ENCODE data around the gene SLC8A2. TPM values are rescaled to one million over a fixed set of nuclear protein-coding genes. Genes with fewer than 3 reads are reported as not detected.

SLC8A2 gene
- polyA plus RNA-seq, 2 donors, result 0.16 to 0.29 TPM

DNA sequence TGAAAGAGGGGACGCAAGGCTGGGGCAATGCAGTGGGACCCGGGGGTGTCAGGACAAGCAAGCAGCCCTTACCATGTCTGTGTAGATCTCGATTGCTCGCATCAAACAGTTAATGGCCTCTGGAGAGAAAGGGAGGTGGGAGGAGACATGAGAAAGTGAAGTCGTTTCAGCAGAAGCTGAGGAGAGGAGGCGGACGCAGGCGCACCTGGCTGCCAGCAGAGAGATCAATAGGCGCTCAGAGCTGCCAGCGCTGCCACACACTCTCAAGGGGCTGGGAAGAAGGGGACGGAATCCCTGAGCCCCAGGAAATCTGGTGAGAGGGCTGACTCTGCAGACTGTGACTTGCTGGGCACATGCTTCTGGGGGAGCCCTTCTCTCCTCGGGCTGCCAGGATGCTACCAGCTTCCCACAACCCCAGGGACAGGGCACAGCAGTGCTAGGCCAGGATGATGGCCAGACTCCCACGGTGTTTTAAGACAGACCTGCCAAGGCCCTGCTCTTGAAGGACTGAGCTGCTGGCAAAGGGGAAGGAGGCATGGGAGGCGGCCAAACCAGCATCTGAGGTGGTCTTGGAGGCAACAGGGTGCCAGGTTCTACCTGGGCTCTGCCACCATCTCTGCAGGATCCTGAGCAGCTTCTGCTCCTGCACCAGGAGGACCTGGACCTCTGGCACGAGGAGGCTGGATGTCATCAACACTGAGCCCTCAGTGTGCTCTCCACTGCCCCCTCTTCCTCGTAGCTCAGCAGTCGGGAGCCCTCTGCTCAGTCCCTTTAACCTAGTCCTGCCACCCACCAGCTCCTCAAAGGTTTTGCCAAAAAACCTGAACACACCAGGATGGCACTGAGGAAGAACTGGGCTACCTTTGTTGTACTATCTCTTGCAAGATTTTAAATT, 24.0 kb upstream of the SLC8A2 start:
- Histone ChIP-seq H3K4me3 (ENCODE audit: low read depth in 1 of 2, low read length in 2 of 2) (no peak overlapping the region), H3K4me1 (ENCODE audit: control insufficient read depth in 2 of 2, insufficient read depth in 2 of 2, low read length in 1 of 2) (peaks cover 0 to 6% of the 10 kb centered on the region in 2 donors), H3K27me3 (ENCODE audit: control insufficient read depth in 1 of 2, insufficient read depth in 2 of 2, low read length in 2 of 2) (no peaks in the 10 kb centered on the region), H3K36me3 (ENCODE audit: control insufficient read depth in 2 of 2, insufficient read depth in 2 of 2, low read length in 1 of 2) (peaks cover 17 to 66% of the 10 kb centered on the region in 2 donors), H3K27ac (ENCODE audit: low read depth in 2 of 2, low read length in 1 of 2) (no peak overlapping the region), H3K9me3 (ENCODE audit: control insufficient read depth in 2 of 2, insufficient read depth in 1 of 2, low read depth in 1 of 2, low read length in 1 of 2) (no peaks in the 10 kb centered on the region)
- WGBS, 2 donors, result 75 to 81% methylated on average over 17 of the region's 17 CpGs

GRCh38 chr19:47494729-47495128, 23.0 kb upstream of the SLC8A2 start:
- no peaks in the 10 kb centered on the region for H3K9me3 ChIP-seq (ENCODE audit: control insufficient read depth in 2 of 2, insufficient read depth in 1 of 2, low read depth in 1 of 2, low read length in 1 of 2)
- peaks cover 18 to 64% of the 10 kb centered on the region in 2 donors for H3K36me3 ChIP-seq (ENCODE audit: control insufficient read depth in 2 of 2, insufficient read depth in 2 of 2, low read length in 1 of 2)
- H3K27me3 ChIP-seq (ENCODE audit: control insufficient read depth in 1 of 2, insufficient read depth in 2 of 2, low read length in 2 of 2), result no peaks in the 10 kb centered on the region
- WGBS, 2 donors, result 63% methylated on average over 9 of the region's 9 CpGs
- no peak overlapping the region for H3K4me3 ChIP-seq (ENCODE audit: low read depth in 1 of 2, low read length in 2 of 2)
- no peak overlapping the region for H3K27ac ChIP-seq (ENCODE audit: low read depth in 2 of 2, low read length in 1 of 2)
- H3K4me1 ChIP-seq (ENCODE audit: control insufficient read depth in 2 of 2, insufficient read depth in 2 of 2, low read length in 1 of 2), result peaks cover 0 to 3% of the 10 kb centered on the region in 2 donors

GRCh38 chr19:47494211-47494547, 22.5 kb upstream of the SLC8A2 start:
- Histone ChIP-seq H3K9me3 (ENCODE audit: control insufficient read depth in 2 of 2, insufficient read depth in 1 of 2, low read depth in 1 of 2, low read length in 1 of 2) (no peaks in the 10 kb centered on the region), H3K36me3 (ENCODE audit: control insufficient read depth in 2 of 2, insufficient read depth in 2 of 2, low read length in 1 of 2) (peaks cover 22 to 64% of the 10 kb centered on the region in 2 donors), H3K27me3 (ENCODE audit: control insufficient read depth in 1 of 2, insufficient read depth in 2 of 2, low read length in 2 of 2) (no peaks in the 10 kb centered on the region), H3K4me1 (ENCODE audit: control insufficient read depth in 2 of 2, insufficient read depth in 2 of 2, low read length in 1 of 2) (peaks cover 0 to 3% of the 10 kb centered on the region in 2 donors), H3K4me3 (ENCODE audit: low read depth in 1 of 2, low read length in 2 of 2) (no peak overlapping the region), H3K27ac (ENCODE audit: low read depth in 2 of 2, low read length in 1 of 2) (no peak overlapping the region)
- WGBS, 2 donors, result 83 to 87% methylated on average over 5 of the region's 5 CpGs

DNA sequence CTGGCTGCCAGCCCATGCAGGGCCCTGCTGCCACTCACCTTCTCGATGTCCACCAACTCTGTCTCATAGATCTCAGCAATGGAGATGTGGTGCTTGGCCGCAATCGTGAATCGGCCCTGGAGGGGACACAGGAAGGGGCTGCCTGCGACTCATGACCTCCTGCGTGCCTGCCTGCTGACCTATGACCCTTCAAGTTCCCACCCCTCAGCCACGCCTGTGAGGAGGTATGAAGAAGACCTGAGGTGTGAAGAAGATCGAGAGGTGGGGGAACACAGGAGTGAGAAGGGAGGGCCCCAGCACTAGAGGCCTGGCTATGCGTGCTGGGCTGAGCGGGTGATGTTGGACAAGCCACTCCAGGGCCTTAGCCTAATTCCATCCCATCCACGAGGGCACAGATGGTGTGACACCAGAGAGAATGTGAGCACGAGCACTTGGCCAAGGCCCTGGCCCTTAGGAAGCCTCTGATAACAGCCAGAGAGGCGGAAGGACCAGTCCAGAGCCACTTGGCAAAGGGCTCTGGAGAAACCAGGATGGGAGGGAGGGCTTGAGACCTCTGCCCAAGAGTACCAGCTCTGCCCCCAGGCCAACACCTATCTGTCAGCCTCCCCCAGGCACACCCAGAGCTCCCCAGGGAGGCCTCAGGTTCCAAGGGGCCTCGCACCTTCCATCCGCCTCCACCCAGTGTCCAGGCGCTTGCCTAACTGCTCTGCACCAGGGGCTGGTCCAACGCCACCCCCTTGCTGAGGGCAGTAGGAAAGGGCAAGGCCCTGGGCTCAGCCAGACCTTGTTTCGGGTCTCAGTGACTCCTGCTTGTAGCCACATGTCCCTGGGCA, 21.9 kb upstream of the SLC8A2 start:
- Histone ChIP-seq H3K36me3 (ENCODE audit: control insufficient read depth in 2 of 2, insufficient read depth in 2 of 2, low read length in 1 of 2) (peaks cover 16 to 62% of the 10 kb centered on the region in 2 donors), H3K27me3 (ENCODE audit: control insufficient read depth in 1 of 2, insufficient read depth in 2 of 2, low read length in 2 of 2) (no peaks in the 10 kb centered on the region), H3K27ac (ENCODE audit: low read depth in 2 of 2, low read length in 1 of 2) (no peak overlapping the region), H3K9me3 (ENCODE audit: control insufficient read depth in 2 of 2, insufficient read depth in 1 of 2, low read depth in 1 of 2, low read length in 1 of 2) (no peaks in the 10 kb centered on the region), H3K4me3 (ENCODE audit: low read depth in 1 of 2, low read length in 2 of 2) (no peak overlapping the region), H3K4me1 (ENCODE audit: control insufficient read depth in 2 of 2, insufficient read depth in 2 of 2, low read length in 1 of 2) (peaks cover 0 to 3% of the 10 kb centered on the region in 2 donors)
- 83 to 84% methylated on average over 18 of the region's 18 CpGs for WGBS, 2 donors

DNA sequence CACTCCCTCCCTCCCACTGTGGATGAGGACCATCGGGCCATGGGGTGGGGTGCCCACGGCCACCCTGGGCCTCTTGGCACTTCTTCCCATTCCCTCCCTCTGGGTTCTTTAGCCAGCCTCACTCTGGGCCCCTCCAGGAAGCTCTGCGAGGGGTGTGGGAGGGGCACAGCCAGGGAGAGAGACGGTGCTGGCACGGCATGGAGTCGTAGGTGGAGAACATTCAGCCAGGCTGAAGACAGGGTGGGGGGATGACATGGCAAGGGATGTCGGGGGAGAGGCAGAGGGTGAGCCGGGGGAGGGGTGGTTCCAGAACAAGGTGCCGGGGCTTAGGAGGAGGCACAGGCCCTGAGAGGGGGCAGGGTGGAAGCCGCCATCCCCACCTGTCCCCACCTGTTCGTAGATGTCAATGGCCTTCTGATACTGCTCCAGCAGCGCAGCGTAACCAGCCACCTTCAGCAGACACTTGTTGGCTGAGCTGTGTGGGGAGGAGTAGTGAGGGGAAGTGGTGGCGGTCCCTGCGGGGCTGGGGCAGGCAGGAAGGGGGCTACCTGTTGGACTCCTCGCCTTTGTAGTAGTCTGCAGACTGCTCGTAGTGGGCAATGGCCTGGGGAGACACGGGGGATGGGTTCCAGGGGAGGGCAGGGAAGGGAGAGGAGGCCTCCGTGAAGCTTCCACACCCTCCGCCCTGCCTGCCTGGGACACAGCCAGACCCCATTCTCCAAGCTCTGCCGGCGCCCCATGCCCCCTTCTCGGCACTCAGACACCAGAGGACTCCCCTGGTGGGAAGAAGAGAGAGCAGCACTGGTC, 21.1 kb upstream of the SLC8A2 start:
- peaks cover 0 to 3% of the 10 kb centered on the region in 2 donors for H3K4me1 ChIP-seq (ENCODE audit: control insufficient read depth in 2 of 2, insufficient read depth in 2 of 2, low read length in 1 of 2)
- H3K27me3 ChIP-seq (ENCODE audit: control insufficient read depth in 1 of 2, insufficient read depth in 2 of 2, low read length in 2 of 2), result no peaks in the 10 kb centered on the region
- H3K27ac ChIP-seq (ENCODE audit: low read depth in 2 of 2, low read length in 1 of 2), result no peak overlapping the region
- no peak overlapping the region for H3K4me3 ChIP-seq (ENCODE audit: low read depth in 1 of 2, low read length in 2 of 2)
- H3K9me3 ChIP-seq (ENCODE audit: control insufficient read depth in 2 of 2, insufficient read depth in 1 of 2, low read depth in 1 of 2, low read length in 1 of 2), result no peaks in the 10 kb centered on the region
- WGBS, 2 donors, result 71 to 73% methylated on average over 23 of the region's 23 CpGs
- peaks cover 15 to 60% of the 10 kb centered on the region in 2 donors for H3K36me3 ChIP-seq (ENCODE audit: control insufficient read depth in 2 of 2, insufficient read depth in 2 of 2, low read length in 1 of 2)

DNA sequence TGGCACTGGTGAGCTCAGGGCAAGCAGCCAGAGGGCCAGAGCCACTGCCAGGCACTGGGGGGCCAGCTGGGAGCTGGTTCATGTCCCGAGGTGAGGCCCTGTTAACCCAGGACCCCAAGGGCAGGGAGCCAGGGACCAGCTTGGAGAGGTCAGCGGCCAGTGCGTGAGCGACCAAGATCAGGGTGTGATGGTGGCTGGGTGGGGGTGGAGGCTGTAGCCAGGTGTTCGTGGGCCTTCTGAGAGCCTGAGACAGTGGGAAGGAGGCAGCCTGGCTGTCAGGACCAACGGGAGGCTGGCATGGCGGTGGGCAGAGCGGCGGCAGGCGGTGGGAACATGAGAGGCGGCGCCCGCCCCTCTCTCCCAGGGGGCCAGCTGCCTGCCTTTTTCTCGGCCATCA, 20.4 kb upstream of the SLC8A2 start:
- Histone ChIP-seq H3K27me3 (ENCODE audit: control insufficient read depth in 1 of 2, insufficient read depth in 2 of 2, low read length in 2 of 2) (no peaks in the 10 kb centered on the region), H3K9me3 (ENCODE audit: control insufficient read depth in 2 of 2, insufficient read depth in 1 of 2, low read depth in 1 of 2, low read length in 1 of 2) (no peaks in the 10 kb centered on the region), H3K4me1 (ENCODE audit: control insufficient read depth in 2 of 2, insufficient read depth in 2 of 2, low read length in 1 of 2) (peaks cover 0 to under 1% of the 10 kb centered on the region in 2 donors), H3K27ac (ENCODE audit: low read depth in 2 of 2, low read length in 1 of 2) (no peak overlapping the region), H3K36me3 (ENCODE audit: control insufficient read depth in 2 of 2, insufficient read depth in 2 of 2, low read length in 1 of 2) (peaks cover 15 to 55% of the 10 kb centered on the region in 2 donors), H3K4me3 (ENCODE audit: low read depth in 1 of 2, low read length in 2 of 2) (no peak overlapping the region)
- 84 to 87% methylated on average over 14 of the region's 14 CpGs for WGBS, 2 donors

- H3K27ac ChIP-seq (ENCODE audit: low read depth in 2 of 2, low read length in 1 of 2), result no peak overlapping the region
- no peaks in the 10 kb centered on the region for H3K27me3 ChIP-seq (ENCODE audit: control insufficient read depth in 1 of 2, insufficient read depth in 2 of 2, low read length in 2 of 2)
- no peaks in the 10 kb centered on the region for H3K9me3 ChIP-seq (ENCODE audit: control insufficient read depth in 2 of 2, insufficient read depth in 1 of 2, low read depth in 1 of 2, low read length in 1 of 2)
- WGBS, 2 donors, result 81 to 86% methylated on average over 20 to 22 of the region's 22 CpGs
- H3K4me3 ChIP-seq (ENCODE audit: low read depth in 1 of 2, low read length in 2 of 2), result no peak overlapping the region
- peaks cover 17 to 49% of the 10 kb centered on the region in 2 donors for H3K36me3 ChIP-seq (ENCODE audit: control insufficient read depth in 2 of 2, insufficient read depth in 2 of 2, low read length in 1 of 2)
- no peaks in the 10 kb centered on the region for H3K4me1 ChIP-seq (ENCODE audit: control insufficient read depth in 2 of 2, insufficient read depth in 2 of 2, low read length in 1 of 2)
Measured at GRCh38 chr19:47491358-47492136, 19.9 kb upstream of the SLC8A2 start.

GRCh38 chr19:47490847-47491246, 19.2 kb upstream of the SLC8A2 start:
- no peak overlapping the region for H3K27ac ChIP-seq (ENCODE audit: low read depth in 2 of 2, low read length in 1 of 2)
- no peak overlapping the region for H3K4me3 ChIP-seq (ENCODE audit: low read depth in 1 of 2, low read length in 2 of 2)
- no peaks in the 10 kb centered on the region for H3K27me3 ChIP-seq (ENCODE audit: control insufficient read depth in 1 of 2, insufficient read depth in 2 of 2, low read length in 2 of 2)
- no peaks in the 10 kb centered on the region for H3K4me1 ChIP-seq (ENCODE audit: control insufficient read depth in 2 of 2, insufficient read depth in 2 of 2, low read length in 1 of 2)
- WGBS, 2 donors, result 64 to 68% methylated on average over 3 of the region's 3 CpGs
- peaks cover 17 to 43% of the 10 kb centered on the region in 2 donors for H3K36me3 ChIP-seq (ENCODE audit: control insufficient read depth in 2 of 2, insufficient read depth in 2 of 2, low read length in 1 of 2)
- H3K9me3 ChIP-seq (ENCODE audit: control insufficient read depth in 2 of 2, insufficient read depth in 1 of 2, low read depth in 1 of 2, low read length in 1 of 2), result no peaks in the 10 kb centered on the region
